HG03097 (cell line): ENCODE measurements around the gene CHCHD10.

Source experiments
- ATAC-seq: cut with Tn5 transposase; IDR thresholded peaks from one replicate; pipeline ENCODE4 v1.9.1; 2021; ENCODE audit not compliant: unreplicated experiment, low FRiP score

The CHCHD10 gene

DNA sequence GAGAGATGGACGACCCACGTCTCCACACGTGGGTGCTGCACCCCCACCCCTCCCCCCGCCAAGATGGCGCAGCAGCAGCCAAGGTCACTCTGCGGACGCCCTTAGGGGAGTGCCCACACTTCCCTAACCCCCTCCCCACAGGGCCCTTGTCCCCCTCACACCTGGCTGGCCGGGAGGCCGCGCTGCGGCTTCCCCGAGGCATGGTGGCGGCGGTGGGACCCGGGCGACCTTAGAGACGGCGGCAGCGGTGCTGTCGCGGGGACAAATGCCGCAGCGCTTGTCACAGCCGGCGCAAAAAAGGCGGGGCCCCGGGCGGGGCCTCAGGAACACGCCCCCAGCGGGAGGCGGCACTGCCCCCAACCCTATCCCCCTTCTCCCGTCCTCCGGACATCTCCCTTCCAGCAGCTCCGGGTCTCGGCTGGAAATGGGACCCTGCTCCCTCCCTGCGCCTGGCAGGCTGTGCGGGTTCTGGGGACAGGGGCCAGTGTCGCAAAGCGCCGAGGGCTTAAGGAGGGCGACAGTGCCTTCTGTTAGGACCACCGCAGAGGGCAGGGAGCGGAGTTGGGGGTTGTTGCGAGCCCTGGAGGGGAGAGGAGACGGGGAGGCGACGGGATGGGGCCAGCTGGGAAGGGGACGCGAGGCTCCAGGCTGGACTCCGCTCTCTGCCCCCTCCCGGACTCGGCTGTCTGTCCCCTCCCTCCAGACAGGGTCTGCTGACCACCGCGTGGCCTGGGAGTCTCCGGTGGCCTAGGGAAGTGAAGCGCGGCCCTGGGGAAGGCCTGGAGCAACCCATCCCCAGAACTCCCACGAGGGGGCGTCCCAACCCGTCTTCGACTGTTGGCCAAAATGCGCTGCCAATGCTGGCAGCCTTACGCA is at the start of gene CHCHD10:
CHCHD10 (minus strand) TSS at position 300 of the 876 bp plus-strand sequence; CDS start at position 202, 98 bp downstream.
- no peak for ATAC-seq

DNA sequence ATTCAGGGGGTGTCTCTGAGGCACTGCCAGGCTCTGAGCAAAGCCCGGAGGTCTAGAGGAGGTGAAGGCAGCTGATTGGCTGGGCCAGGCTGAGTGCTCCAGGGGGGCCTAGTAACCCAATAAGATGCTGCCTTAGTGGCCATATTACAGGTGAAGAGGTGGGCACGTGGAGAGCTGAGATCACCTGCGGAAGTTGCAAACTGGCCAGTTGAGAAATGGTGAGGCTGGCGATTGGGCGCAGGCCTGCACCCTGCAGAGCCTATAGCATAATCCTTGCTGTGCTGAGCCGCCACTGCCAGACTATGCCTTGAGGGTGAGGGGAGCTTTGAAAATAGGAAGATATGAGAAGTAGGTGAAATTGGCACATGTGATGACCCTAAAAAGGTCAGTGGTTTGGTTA is 49.4 kb upstream of the CHCHD10 start:
- ATAC-seq, result no peak

DNA sequence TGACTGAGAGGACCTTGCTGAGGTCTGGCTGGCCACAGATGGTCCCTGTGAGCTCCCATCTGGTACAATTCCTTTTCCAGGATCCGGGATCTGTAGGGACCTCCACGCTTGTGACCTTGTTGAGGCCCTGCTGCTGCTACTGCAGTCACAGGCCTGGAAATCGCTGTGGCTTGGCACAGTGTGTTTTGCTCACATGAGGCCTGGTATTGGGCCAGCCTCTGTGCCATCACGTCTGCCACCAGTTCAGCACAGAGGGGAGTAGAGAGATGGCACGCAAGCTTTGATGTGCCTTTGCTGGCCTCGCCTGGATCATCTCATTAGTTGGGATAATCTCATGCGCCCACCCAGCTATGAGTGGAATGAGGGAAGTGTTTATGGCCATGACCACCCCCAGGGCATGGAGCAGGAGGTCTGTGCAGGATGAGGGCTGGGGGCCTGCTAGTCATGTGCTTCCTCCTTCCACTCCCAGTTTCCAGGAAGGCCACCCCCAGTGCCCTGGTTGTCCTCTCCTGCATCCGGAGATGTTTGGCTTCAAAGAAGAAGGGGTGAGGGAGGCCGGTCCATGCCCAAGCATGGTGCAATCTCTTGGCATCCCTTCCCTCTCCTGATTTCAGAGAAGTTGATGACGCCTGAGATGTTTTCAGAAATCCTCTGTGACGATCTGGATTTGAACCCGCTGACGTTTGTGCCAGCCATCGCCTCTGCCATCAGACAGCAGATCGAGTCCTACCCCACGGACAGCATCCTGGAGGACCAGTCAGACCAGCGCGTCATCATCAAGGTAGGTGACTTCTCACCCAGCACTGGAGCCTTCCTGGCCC is 48.6 kb upstream of the CHCHD10 start:
- ATAC-seq, result no peak

DNA sequence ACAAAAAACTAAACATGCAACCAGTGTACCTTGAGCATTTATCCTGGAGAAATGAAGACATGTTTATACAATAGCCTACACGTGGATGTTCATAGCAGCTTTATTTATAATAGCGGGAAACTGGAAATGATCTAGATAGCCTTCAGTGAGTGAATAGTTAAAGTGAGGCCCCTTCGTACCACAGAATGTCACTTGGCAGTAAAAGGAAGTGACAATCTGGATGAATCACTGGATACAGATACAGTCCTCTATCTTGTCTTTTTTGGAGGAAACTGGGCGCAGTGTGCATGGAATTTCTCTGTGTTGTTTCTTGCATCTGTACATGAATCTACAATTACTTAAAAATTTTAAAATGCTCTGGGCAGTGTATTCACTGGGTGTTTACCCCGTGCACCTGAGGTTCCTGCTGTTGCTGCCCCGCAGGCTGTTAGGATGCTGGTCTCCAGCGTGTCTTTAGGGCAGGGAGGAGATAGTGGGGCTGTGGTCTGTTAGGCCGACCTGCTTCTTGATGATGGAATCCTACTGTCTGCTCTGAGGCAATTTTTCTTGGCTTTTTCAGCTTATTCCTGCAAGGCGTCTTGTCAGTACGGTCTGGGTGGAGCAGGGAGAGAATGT is 47.9 kb upstream of the CHCHD10 start:
- no peak for ATAC-seq

DNA sequence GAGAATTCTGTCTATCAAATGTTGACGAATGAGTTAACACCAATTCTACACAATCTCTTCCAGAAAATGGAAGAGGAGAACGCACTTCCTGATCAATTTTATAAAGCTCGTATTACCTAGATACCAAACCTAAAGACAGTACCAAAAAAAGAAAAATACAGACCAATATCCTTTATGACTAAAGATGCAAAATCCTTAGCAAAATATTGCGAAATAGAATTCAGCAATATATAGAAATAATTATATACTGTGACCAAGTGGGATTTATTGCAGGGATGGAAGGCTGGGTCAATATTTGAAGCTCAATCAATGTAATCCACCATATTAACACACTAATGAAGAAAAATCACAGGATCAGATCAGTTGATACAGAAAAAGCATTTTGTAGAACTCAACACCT is 44.6 kb upstream of the CHCHD10 start:
- ATAC-seq, result no peak

DNA sequence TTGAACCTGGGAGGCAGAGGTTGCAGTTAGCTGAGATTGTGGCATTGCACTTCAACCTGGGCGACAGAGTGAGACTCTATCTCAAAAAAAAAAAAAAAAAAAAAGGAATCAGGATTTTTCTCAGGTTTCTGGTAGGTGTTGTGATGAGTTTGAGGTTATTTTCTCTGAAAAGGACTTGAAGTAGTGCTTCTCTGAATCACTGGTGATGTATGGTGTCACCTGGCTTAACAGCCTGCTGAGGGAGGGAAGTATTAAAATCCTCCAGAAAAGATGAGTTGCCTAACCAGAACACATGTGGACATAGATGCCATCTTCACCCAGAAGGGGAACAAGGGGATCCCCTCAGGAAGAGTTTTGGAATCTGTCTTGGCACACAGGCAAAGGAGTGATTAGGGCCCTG is 39.1 kb upstream of the CHCHD10 start:
- no peak for ATAC-seq

DNA sequence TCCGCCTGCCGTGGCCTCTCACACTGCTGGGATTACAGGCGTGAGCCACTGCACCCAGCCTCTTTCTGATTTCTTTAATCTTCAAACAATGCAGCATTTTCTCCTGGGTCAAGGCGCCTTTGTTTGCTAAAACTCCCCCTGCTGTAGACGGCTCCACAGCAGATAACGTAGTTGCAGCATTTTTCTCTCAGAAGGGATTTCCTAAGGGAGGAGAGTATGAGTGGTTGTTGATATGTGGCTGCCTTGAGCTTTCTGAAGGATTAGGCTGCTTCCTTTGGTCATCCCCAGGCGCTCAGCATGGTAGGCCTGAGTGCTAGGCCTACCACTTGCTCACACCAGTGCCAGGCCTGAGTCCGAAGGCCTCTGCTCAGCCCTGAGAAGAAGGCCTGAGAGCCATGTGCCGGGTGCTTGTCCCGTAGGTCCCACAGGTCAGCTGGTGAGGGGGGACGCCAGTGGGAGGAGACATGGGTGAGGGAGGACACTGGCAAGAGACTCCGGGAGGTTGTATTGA is 37.1 kb upstream of the CHCHD10 start:
- no peak for ATAC-seq

DNA sequence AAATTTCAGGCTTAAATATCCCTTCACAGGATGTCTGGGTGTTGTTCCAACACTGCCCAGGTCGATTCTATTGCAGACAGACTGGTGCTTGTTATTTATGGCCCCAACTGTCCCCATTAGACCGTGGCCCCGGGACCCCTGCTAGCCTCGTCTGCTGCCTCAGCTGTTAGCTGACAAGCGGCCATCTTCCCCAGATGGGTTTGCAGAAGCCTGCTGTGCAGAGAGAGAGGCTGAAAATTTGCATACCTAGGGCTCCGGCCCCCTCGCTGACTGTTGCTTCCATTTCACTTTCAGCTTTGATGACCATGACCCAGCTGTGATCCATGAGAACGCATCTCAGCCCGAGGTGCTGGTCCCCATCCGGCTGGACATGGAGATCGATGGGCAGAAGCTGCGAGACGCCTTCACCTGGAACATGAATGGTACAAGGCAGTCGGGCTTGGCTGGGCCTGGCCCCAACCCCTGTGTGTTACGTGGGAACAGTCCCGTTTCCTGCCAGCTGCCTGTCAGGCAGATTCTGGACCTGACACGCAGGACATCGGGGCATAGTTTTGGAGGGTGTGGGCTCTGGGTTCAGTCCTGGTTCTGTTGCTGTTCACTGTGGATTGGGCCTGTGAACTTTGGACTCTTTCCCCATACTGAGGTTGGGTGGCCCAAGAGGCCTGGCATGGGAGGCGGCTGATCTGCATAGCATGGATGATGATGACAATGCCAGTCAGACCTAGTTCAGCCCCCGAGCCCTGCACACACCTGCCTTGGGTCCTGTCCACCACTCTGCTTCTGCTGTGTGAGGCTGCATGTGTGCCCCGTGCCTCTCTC is 35.4 kb upstream of the CHCHD10 start:
- no peak for ATAC-seq

DNA sequence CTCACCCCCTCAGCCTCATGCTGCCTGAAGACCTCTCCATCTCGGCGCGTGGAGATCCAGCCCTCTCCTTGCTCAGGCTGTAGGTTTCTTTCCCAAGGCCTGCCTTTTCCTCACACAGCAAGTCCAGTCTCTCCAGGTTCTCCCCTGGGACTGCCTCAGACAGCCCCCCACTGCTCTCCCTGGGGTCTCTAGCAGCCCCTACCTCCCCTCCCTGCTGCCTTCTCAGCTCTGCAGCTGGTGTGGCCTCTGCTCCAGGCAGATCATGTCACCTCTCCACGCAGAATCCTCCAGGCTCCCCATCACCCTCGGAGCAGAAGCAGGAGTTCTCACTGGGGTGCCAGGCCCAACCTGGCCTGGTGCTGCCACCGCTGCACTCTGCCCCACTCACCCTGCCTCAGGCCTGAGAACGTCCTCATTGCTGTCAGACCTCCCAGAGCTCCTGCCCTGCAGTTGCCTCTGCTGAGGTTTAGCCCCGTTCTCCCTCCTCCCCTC is 34.2 kb upstream of the CHCHD10 start:
- no peak for ATAC-seq

DNA sequence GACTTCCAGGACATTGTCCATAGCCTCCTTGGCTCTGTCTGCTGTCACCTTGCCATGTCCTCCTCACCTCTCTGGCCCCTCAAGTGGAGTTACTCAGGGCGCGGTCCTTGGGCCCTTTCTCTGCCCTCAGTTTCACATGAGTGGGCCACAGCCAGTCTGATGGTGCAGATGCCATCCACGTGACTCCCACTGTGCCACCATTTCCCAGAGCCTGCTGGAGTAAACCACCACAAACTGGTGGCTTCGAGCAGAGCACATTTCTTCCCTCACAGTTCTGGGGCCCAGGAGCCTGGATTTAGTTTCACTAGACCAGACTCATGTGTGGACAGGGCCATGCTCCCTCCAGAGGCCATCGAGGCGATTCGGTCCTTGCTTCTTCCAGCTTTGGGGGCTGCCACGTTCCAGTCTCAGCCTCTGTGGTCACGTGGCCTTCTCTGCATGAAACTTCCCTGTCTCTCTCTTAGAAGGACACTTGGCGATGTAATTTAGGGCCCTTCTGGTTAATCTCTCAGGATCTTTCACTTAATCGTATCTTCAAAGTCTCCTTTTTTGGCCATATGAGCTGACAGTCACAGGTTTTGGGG is 33.6 kb upstream of the CHCHD10 start:
- no peak for ATAC-seq

DNA sequence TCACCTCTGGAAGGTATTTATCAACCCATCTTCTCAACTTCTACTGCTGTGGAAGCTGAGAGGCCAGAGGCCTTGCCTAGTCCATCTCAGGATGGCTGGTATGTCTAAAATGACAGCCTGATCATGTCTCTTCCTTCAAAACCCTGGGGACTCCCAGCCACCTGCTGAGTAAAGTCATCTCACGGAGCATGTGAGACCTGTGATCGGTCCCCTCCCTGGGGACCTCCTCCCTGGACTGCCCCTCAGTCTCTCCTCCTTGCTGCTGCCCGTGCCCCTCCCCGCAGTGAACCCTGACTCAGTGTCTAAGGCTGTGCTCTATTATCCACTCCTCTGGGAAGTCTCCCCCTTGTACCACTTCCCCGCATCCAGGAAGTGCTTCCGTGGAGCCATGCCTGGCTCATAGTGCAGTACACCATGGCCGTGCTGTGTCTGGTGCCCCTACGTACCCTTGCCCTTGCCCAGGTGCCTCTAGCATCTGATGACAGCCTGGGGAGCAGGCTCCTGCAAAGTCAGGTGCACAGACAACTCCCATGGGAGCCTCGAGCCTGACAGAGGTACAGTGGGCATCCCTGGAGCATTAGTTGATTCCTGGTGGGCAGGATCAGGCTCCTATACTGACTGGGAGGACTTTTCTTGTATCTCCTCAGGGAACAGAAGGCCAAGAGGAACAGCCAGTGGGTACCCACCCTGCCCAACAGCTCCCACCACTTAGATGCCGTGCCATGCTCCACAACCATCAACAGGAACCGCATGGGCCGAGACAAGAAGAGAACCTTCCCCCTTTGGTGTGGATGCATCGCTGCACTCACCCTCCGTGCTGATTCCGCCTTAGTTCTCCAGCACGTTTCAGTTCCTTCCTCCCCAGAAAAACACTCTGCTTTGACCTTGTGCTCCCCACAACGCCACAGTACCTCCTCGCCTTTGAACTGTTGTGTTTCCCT is 32.8 kb upstream of the CHCHD10 start:
- peak; percentile 45 for ATAC-seq

DNA sequence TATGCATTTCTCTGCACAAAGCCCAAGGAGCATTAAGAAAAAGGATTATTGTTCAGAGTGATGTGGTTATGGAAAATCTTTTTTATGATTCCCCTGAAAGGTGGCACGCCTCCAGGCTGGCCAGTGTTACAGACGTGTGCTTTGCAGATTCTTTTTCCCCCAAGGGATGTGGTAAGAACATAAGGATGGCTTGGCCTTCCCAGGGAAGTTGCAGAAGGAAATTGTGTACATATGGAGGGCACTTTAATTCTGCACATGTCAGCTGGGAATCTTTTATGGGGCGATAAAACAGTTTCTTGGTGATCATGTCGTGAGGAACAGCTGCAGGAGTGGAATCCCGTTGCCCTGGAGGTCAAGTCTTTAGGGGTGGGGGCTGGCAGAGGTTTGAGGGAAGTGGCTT is 28.7 kb upstream of the CHCHD10 start:
- no peak for ATAC-seq

DNA sequence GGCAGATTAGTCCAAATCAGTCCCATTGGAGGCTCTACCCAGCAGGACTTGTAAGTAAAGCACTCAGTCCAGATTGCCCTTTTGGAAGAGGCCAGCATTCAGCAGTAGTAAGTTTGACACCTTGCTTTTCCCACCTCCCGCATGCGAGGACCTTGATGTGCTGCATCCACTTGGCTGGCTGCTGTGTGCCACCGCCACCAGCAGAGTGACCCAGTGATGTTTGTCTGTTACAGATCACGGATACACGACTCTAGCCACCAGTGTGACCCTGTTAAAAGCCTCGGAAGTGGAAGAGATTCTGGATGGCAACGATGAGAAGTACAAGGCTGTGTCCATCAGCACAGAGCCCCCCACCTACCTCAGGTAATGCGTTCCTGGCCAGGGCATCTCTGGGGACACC is 25.6 kb upstream of the CHCHD10 start:
- ATAC-seq, result no peak

DNA sequence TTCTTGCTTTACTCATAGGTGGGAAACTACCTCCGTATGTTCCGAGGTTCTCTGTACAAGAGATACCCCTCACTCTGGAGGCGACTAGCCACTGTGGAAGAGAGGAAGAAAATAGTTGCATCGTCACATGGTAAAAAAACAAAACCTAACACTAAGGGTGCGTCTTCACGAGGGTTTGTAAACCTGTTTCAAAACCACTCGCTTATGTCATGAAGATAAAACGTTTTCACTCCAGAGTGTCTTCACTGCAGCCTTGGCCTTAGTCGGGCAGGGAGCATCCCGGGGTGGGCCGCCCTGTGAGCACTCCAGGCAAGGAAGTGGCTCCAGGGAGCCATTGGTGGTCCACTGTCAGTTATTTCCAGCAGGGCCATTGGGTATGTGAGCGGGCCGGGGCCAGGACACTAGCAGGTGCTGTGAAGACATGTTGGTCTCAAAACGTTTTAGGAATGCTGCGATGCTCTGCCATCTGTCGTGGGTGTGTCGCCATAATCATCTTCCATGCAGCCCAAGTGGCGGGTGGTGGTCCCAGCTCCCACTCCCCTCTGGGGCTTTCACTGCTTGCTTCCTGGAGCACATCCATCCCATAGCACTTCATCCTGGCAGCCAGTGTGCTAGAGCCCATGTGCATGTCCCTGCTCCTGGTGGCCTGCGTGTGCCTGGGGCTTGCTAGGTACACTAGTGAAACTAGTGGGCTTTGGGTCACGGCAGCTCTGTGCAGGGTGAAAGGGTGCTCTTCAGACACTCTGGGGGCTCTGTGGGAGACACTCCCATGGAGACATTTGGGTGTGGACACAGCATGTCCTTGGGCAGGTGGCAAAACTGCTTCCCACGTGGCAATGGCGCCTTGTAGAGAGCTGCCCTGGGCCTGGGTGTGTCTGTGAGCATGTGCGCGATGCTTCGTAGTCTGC is 24.2 kb upstream of the CHCHD10 start:
- ATAC-seq, result no peak

DNA sequence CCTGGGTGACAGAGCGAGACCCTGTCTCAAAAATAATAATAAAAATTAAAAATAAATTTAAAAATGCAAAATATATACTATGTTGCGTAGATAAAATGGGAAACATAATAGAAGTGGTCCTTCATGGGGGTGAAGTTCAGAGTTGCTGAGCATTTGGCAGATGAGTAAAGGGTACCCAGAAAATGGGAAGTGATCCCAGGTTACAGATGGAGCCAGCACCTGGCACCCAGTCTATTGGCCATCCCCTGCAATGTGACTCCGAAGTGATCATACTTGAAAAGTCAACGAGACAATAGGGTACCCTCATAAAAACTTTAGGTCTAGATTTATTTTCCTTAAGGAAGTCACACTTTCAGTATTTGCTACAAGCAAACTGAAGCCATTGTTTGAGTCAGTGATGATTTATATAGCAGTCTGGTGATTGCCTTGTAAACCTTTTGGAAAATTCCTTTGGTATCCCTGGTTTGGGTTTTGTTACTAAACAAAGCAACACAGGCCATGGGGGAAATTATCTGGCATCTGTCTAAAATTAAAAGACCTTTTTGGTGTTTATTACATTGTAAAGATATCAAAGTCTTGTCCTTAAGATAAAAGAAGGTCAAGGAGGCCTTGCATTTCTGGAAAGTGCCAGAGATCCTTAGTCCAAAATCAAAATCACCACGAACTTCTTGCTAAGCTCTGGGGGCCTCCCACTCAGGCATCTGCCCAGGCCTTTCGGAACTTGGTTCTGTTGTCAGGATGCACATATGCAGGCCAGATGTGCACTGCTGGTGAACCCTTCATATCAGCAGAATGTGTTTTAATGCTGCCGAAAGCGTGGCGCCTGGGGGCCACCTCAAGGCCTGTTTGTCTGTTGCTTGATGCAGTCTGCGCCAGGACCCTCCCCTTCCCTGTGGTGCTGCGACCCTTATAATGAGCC is 23.3 kb upstream of the CHCHD10 start:
- no peak for ATAC-seq

DNA sequence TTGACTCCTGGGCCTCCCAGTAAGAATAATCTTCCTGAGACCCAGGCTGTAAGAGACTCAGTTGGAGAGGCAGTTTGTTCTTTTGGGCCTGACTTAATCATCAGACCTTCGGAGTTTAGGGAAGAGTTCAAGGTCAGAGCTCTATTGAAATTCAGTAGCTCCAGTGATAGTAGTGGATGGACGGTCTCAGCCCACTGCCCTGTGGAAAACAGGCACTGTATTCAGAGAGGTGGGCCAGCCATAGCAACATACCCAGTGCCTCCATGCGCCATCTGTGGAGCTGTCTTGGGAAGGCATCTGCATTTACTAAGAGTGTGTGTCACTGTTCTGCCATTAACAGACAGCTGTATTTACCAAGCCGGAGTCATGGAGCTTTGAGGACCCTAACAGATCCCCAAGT is 21.9 kb upstream of the CHCHD10 start:
- ATAC-seq, result no peak

DNA sequence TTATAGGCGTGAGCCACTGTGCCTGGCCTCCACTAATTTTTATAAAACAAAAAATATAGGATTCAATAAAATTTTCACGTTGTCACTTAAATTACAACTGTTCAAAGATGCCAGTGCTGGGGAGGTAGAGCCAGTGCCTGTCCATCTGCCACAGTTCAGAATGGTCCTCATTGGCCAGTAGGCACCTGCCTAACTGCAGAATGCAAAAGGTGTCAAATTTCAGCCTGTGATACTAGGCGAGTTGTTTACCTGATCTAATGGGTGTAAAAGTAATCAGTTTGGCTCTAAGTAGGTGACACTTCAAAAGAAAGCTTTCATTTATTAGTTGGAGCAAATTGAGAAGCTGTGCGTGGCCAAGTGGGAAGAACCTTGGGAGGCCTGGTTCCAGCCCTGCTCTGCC is 21.3 kb upstream of the CHCHD10 start:
- ATAC-seq, result no peak
